ENCODE data around the gene FAM171A1.

GRCh38 chr10:15180736-15181135 lies 190.4 kb downstream of the FAM171A1 start:
- no peak for TF ChIP-seq TAF1 (IDR thresholded peaks at IDR 0.05; ENCODE audit: low read depth, low read length)
- TF ChIP-seq POLR2A (IDR thresholded peaks at IDR 0.05; ENCODE audit: low read depth, low read length): no peak

All from GM12891 (cell line).